Measurements from ENCODE around the gene DLGAP1. TPM values are rescaled to one million over a fixed set of nuclear protein-coding genes. Genes with fewer than 3 reads are reported as not detected.

The DLGAP1 gene
- total and polyA plus RNA-seq, 7 experiments from 2014 or later = 0.32 to 1.0 TPM; not detected in 5

DNA sequence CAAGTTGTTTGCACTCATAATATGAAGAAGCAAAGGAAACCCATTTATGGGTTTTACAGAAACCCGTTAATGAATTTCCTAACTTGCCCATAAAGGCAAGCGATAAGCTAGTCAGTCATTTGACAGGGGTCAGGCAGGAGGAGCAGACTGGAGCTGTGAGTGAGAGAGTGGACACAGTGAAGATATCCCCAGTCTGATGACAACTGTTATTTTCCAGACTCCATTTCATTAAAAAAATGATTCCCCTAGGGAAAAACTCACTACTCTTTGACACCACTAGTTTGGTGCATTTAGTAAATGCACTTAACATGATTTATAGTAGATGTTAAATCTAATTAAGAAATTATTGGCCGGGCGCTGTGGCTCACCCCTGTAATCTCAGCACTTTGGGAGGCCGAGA lies 924.3 kb downstream of the DLGAP1 start:
- ATAC-seq = no peak
- no peaks in the 10 kb centered on the region for H3K36me3 Mint-ChIP-seq
- no peak for DNase-seq
- no peaks in the 10 kb centered on the region for H3K36me3 ChIP-seq (ENCODE audit: control insufficient read depth in 2 of 3, insufficient read depth in 3 of 3, low read length in 3 of 3)
- H3K4me1 Mint-ChIP-seq = peaks cover 0 to 12% (median 11%) of the 10 kb centered on the region in 7 donors
- H3K27ac Mint-ChIP-seq = no peak overlapping the region
- no peaks in the 10 kb centered on the region for H3K27me3 ChIP-seq (ENCODE audit: control insufficient read depth in 2 of 2, insufficient read depth in 2 of 2, low read length in 2 of 2)
- H3K9me3 Mint-ChIP-seq = peaks cover 0 to under 1% (median 0%) of the 10 kb centered on the region in 11 donors
- intact Hi-C loops (cut with micrococcal nuclease) = no loop called here
- no peak overlapping the region for H3K4me3 ChIP-seq (ENCODE audit: low read length)
- H3K9me3 ChIP-seq (ENCODE audit: control insufficient read depth in 2 of 3, low read length in 3 of 3) = no peaks in the 10 kb centered on the region
- CTCF ChIA-PET = no interaction called here
- no peaks in the 10 kb centered on the region for H3K27me3 Mint-ChIP-seq
- no peak overlapping the region for H3K27ac ChIP-seq (ENCODE audit: low read depth, low read length)
- H3K4me3 Mint-ChIP-seq = no peak overlapping the region
- POLR2A ChIA-PET = interaction anchor here (0.6 kb wide), 1 partner anchor 13 kb away, joined by 3 read pairs; no protein-coding TSS in a partner anchor
- H3K4me1 ChIP-seq (ENCODE audit: control insufficient read depth in 2 of 2, insufficient read depth in 2 of 2, low read length in 2 of 2) = peaks cover 0 to 7% of the 10 kb centered on the region in 2 donors

DNA sequence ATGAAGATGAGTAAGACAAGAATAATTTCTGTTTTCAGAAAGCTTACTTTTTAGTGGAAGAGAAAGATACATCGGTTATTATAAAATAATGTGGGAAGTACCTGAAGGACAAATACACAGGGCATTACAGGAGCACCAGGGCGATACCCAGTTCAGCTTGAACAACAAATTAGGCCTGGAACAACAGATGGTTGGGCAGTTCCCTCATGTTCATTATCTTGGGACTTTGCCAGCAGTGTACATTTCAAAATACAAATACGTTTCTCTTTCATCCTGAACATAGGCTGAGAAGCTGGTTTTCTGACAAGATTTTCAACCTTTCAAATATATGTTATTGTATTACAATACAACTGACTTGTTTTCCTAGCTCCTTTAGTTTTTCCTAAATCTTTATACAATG lies 925.5 kb downstream of the DLGAP1 start:
- H3K27ac Mint-ChIP-seq = no peak overlapping the region
- POLR2A ChIA-PET = interaction anchor here (0.6 kb wide), 1 partner anchor 11 kb away, joined by 3 read pairs; no protein-coding TSS in a partner anchor

DNA sequence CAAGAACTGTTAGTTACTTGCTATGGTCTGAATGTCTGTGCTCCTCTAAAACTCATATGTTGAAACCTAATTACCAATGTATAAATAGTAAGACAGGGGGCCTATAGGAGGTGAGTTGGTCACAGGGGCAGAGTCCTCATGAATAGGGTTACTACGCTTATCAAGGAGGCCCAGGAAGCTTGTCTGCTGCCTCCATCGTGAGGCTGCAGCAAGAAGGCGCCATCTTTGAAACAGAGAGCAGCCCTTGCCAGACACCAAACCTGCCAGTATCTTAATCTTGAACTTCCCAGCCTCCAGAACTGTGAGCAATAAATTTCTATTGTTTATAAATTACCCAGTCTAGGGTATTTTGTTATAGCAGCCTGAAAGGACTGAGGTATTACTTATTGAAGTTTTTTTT lies 926.0 kb downstream of the DLGAP1 start:
- Mint-ChIP-seq H3K4me3 (no peak overlapping the region), H3K9me3 (peaks cover 0 to 3% (median 0%) of the 10 kb centered on the region in 11 donors), H3K36me3 (no peaks in the 10 kb centered on the region), H3K27ac (no peak overlapping the region), H3K4me1 (peaks cover 0 to 15% (median 14%) of the 10 kb centered on the region in 7 donors), H3K27me3 (no peaks in the 10 kb centered on the region)
- POLR2A ChIA-PET = no interaction called here
- peaks cover 0 to 10% of the 10 kb centered on the region in 2 donors for H3K4me1 ChIP-seq (ENCODE audit: control insufficient read depth in 2 of 2, insufficient read depth in 2 of 2, low read length in 2 of 2)
- no peak for DNase-seq
- no peak overlapping the region for H3K27ac ChIP-seq (ENCODE audit: low read depth, low read length)
- CTCF ChIA-PET = interaction anchor here (0.6 kb wide), 1 partner anchor 442 kb away, joined by 3 read pairs; no protein-coding TSS in a partner anchor
- no peaks in the 10 kb centered on the region for H3K9me3 ChIP-seq (ENCODE audit: control insufficient read depth in 2 of 3, low read length in 3 of 3)
- intact Hi-C loops (cut with micrococcal nuclease) = no loop called here
- no peaks in the 10 kb centered on the region for H3K36me3 ChIP-seq (ENCODE audit: control insufficient read depth in 2 of 3, insufficient read depth in 3 of 3, low read length in 3 of 3)
- no peak for ATAC-seq
- no peak overlapping the region for H3K4me3 ChIP-seq (ENCODE audit: low read length)
- H3K27me3 ChIP-seq (ENCODE audit: control insufficient read depth in 2 of 2, insufficient read depth in 2 of 2, low read length in 2 of 2) = no peaks in the 10 kb centered on the region

More for the DNA sequence above, 925.5 kb downstream of the DLGAP1 start:
- Mint-ChIP-seq H3K36me3 (no peaks in the 10 kb centered on the region), H3K4me1 (peaks cover 0 to 15% (median 14%) of the 10 kb centered on the region in 7 donors), H3K27me3 (no peaks in the 10 kb centered on the region), H3K9me3 (peaks cover 0 to 3% (median 0%) of the 10 kb centered on the region in 11 donors), H3K4me3 (no peak overlapping the region)
- Histone ChIP-seq H3K4me3 (ENCODE audit: low read length) (no peak overlapping the region), H3K27ac (ENCODE audit: low read depth, low read length) (no peak overlapping the region), H3K27me3 (ENCODE audit: control insufficient read depth in 2 of 2, insufficient read depth in 2 of 2, low read length in 2 of 2) (no peaks in the 10 kb centered on the region), H3K9me3 (ENCODE audit: control insufficient read depth in 2 of 3, low read length in 3 of 3) (no peaks in the 10 kb centered on the region), H3K36me3 (ENCODE audit: control insufficient read depth in 2 of 3, insufficient read depth in 3 of 3, low read length in 3 of 3) (no peaks in the 10 kb centered on the region), H3K4me1 (ENCODE audit: control insufficient read depth in 2 of 2, insufficient read depth in 2 of 2, low read length in 2 of 2) (peaks cover 0 to 10% of the 10 kb centered on the region in 2 donors)
- ATAC-seq (no peak), DNase-seq (no peak)
- CTCF ChIA-PET = no interaction called here
- intact Hi-C loops (cut with micrococcal nuclease) = no loop called here

DNA sequence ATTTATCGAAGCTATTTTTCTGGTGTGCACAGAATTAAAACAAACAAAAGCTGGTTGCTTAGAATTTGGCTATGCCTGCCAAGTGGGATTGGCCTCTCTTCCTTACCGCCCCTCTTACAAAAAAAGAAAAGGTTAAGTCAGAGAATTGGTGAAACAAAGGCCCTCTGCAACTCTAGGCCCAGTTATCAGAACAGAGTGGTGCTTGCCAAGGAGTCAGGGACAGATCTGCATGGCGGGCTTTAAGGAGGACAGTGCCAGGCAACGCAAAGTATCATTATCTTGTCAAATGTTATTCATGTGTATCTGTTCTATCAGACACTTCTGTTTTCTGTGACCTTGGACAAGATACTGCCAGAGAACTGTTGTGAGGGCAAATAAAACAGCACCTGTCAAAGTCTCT lies 926.9 kb downstream of the DLGAP1 start:
- H3K4me3 ChIP-seq (ENCODE audit: low read length) = no peak overlapping the region
- H3K36me3 Mint-ChIP-seq = no peaks in the 10 kb centered on the region

DNA sequence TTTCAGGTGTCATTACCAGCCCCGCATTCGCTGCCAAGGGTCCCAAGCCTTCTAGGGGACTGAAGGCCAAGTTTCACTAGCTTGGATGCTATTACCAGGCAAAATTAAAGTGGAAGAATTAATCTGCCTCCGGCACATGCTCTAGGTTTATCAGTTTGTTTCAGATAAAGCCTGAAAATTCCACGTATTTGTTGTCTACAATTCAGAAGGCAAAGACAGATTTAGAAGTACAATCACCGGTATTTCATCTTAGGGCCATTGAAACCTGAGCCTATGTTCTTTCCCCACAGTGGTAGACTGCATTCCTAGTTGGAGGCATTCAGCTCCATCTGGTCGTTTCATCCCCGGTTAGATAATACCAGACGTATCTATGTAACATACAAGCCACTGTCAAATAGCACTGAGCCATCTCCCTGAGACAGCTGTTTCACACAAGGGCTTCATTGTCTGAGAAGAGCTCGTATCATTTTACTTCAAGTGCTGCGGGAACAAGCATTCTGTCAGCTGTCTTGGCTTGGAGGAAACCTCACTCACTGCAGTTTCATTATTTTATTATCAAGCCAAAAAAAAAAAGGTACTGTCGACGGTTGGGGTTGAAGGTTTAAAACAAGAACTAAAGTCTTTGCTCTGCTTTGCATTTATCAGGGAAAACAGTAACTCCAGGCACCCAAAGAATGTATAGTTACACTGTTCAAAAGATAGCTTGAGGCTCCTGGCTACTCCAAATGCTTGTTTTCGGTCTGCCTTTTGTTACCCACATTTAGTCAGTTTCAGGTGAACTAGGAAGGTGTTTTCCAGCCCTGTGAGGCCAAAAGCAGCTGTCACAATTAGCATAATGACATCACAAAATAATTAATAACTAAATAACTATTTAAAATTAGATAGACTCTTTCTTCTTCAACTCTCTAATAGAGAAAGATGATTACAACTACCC lies 928.4 kb downstream of the DLGAP1 start:
- Mint-ChIP-seq H3K36me3 (no peaks in the 10 kb centered on the region), H3K4me3 (peak overlapping the region in 9 of 10 donors; percentile 14 to 70 (median 48)), H3K27me3 (no peaks in the 10 kb centered on the region), H3K4me1 (peaks cover 0 to 15% (median 14%) of the 10 kb centered on the region in 7 donors), H3K9me3 (peaks cover 0 to 15% (median 6%) of the 10 kb centered on the region in 11 donors), H3K27ac (peak overlapping the region in 4 of 9 donors; percentile 9 to 60 (median 17))
- Histone ChIP-seq H3K9me3 (ENCODE audit: control insufficient read depth in 2 of 3, low read length in 3 of 3) (peaks cover 0 to 8% (median 0%) of the 10 kb centered on the region in 3 experiments), H3K4me1 (ENCODE audit: control insufficient read depth in 2 of 2, insufficient read depth in 2 of 2, low read length in 2 of 2) (peaks cover 0 to 10% of the 10 kb centered on the region in 2 donors), H3K27me3 (ENCODE audit: control insufficient read depth in 2 of 2, insufficient read depth in 2 of 2, low read length in 2 of 2) (no peaks in the 10 kb centered on the region), H3K27ac (ENCODE audit: low read depth, low read length) (no peak overlapping the region), H3K36me3 (ENCODE audit: control insufficient read depth in 2 of 3, insufficient read depth in 3 of 3, low read length in 3 of 3) (no peaks in the 10 kb centered on the region), H3K4me3 (ENCODE audit: low read length) (peak overlapping the region; percentile 15)
- ChIA-PET CTCF (interaction anchor here (0.5 to 1.2 kb wide), 4 partner anchors 9 to 683 kb away, joined by 3 to 4 read pairs (median 4); no protein-coding TSS in a partner anchor), POLR2A (interaction anchor here (0.6 to 1.3 kb wide), 3 partner anchors 74 to 265 kb away, joined by 3 read pairs; partner anchors contain the start of gene MYL12B)
- intact Hi-C loops (cut with micrococcal nuclease) = no loop called here
- ATAC-seq (no peak), DNase-seq (no peak)

More for the DNA sequence above, 926.9 kb downstream of the DLGAP1 start:
- H3K36me3 ChIP-seq (ENCODE audit: control insufficient read depth in 2 of 3, insufficient read depth in 3 of 3, low read length in 3 of 3) = no peaks in the 10 kb centered on the region
- H3K27me3 Mint-ChIP-seq = no peaks in the 10 kb centered on the region
- POLR2A ChIA-PET = no interaction called here
- no peak overlapping the region for H3K27ac Mint-ChIP-seq
- no peak overlapping the region for H3K27ac ChIP-seq (ENCODE audit: low read depth, low read length)
- peaks cover 0 to 8% (median 0%) of the 10 kb centered on the region in 3 experiments for H3K9me3 ChIP-seq (ENCODE audit: control insufficient read depth in 2 of 3, low read length in 3 of 3)
- H3K9me3 Mint-ChIP-seq = peaks cover 0 to 11% (median 4%) of the 10 kb centered on the region in 11 donors
- H3K4me1 Mint-ChIP-seq = peaks cover 0 to 15% (median 14%) of the 10 kb centered on the region in 7 donors
- no peak overlapping the region for H3K4me3 Mint-ChIP-seq
- DNase-seq (no peak), ATAC-seq (no peak)
- intact Hi-C loops (cut with micrococcal nuclease) = no loop called here
- H3K4me1 ChIP-seq (ENCODE audit: control insufficient read depth in 2 of 2, insufficient read depth in 2 of 2, low read length in 2 of 2) = peaks cover 0 to 10% of the 10 kb centered on the region in 2 donors
- H3K27me3 ChIP-seq (ENCODE audit: control insufficient read depth in 2 of 2, insufficient read depth in 2 of 2, low read length in 2 of 2) = no peaks in the 10 kb centered on the region
- CTCF ChIA-PET = no interaction called here

DNA sequence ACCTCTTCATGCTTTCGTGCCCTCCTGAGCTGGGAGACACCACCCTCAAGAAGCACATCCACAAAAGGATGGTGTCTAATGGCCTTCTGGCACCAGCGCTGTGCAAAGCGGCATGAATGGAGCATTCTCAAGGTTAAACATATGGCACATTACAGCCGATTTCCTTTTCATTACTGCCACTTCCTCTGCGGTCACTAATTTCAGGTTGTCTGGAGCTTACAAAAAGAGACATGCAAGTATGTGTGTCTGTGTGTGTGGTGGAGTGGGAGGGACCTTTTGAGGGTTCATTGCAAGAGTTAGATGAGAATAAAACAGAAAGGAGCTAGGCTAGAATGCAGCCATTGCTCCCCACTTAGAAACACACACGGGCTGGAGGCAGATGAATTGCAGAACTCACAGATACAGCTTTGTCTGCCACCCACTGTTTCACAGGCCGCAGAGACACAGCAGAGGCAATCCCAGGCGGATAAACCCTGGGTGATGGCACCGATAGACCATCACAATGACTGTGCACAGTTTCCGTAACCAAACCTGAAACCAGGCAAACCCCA lies 929.2 kb downstream of the DLGAP1 start:
- H3K4me1 ChIP-seq (ENCODE audit: control insufficient read depth in 2 of 2, insufficient read depth in 2 of 2, low read length in 2 of 2) = peaks cover 0 to 10% of the 10 kb centered on the region in 2 donors
- H3K4me3 Mint-ChIP-seq = peak overlapping the region in 9 of 10 donors; percentile 14 to 70 (median 48)

More for the DNA sequence above, 929.2 kb downstream of the DLGAP1 start:
- Mint-ChIP-seq H3K9me3 (peaks cover 0 to 15% (median 6%) of the 10 kb centered on the region in 11 donors), H3K36me3 (no peaks in the 10 kb centered on the region), H3K4me1 (peaks cover 0 to 15% (median 14%) of the 10 kb centered on the region in 7 donors), H3K27ac (peak overlapping the region in 5 of 9 donors; percentile 8 to 60 (median 19)), H3K27me3 (peaks cover 0 to 5% (median 0%) of the 10 kb centered on the region in 5 donors)
- peaks cover 0 to 8% (median 0%) of the 10 kb centered on the region in 3 experiments for H3K9me3 ChIP-seq (ENCODE audit: control insufficient read depth in 2 of 3, low read length in 3 of 3)
- no peak overlapping the region for H3K27ac ChIP-seq (ENCODE audit: low read depth, low read length)
- ATAC-seq = peak; percentile 83
- DNase-seq = peak in 8 of 9 donors; percentile 10 to 49 (median 22)
- POLR2A ChIA-PET = interaction anchor here (0.6 to 1.3 kb wide), 3 partner anchors 73 to 264 kb away, joined by 3 read pairs; partner anchors contain the start of gene MYL12B
- CTCF ChIA-PET = interaction anchor here (0.5 to 1.2 kb wide), 3 partner anchors 9 to 245 kb away, joined by 3 to 4 read pairs (median 4); no protein-coding TSS in a partner anchor
- intact Hi-C loops (cut with micrococcal nuclease) = no loop called here
- no peaks in the 10 kb centered on the region for H3K36me3 ChIP-seq (ENCODE audit: control insufficient read depth in 2 of 3, insufficient read depth in 3 of 3, low read length in 3 of 3)
- H3K27me3 ChIP-seq (ENCODE audit: control insufficient read depth in 2 of 2, insufficient read depth in 2 of 2, low read length in 2 of 2) = no peaks in the 10 kb centered on the region
- peak overlapping the region; percentile 15 for H3K4me3 ChIP-seq (ENCODE audit: low read length)

Measured in naive thymus-derived CD4-positive, alpha-beta T cell (primary cell).